Peyer's patch (tissue), 4 donors: ENCODE measurements around the gene KCNT1.

Experiments
- CTCF ChIP-seq, 6 experiments: fragments of 450-650 bp in 4 of 6; fragments of 200-600 bp in 2 of 6; sonication (generic) in 1 of 6; IDR thresholded peaks; one replicate each; pipeline ENCODE4 v1.5.1; 2017 to 2019; ENCODE audit warnings: antibody characterized with exemption in 6 of 6, mild to moderate bottlenecking in 3 of 6, moderate library complexity in 1 of 6
- POLR2A ChIP-seq, 2 donors: fragments of 450-650 bp; IDR thresholded peaks; one replicate each; pipeline ENCODE4 v1.5.1; 2017; ENCODE audit warnings: antibody characterized with exemption in 2 of 2, mild to moderate bottlenecking in 2 of 2, moderate library complexity in 2 of 2

DNA sequence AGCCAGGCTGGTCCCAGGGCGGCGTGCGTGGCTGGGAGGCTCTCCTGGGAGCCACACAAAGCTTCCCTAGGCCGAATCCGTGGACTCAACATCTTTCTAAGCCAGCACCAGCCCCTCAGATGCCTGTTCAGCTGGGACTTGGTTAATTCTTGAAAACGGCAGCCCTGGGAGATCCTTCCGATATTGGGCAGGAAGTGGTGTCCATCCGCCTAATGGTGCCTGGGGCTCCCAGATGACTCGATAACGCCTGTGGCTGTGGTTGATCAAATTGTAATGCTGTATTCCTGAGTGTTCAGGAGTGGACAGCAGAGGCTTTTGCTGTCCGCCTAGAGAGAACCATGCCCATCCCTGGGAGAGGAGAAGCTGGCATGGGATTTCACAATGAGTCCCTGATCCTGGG, 14.1 kb downstream of the KCNT1 start:
- TF ChIP-seq CTCF (IDR thresholded peaks at IDR 0.05), result no peak
- no peak for TF ChIP-seq POLR2A (IDR thresholded peaks at IDR 0.05)
